ENCODE measurements around the gene TRABD2A.

The TRABD2A gene

GRCh38 chr2:84904717-84905174 lies 23.9 kb upstream of the TRABD2A start:
- no peak for DNase-seq (ENCODE audit: low read depth in 1 of 2, low spot score in 1 of 2)

DNA sequence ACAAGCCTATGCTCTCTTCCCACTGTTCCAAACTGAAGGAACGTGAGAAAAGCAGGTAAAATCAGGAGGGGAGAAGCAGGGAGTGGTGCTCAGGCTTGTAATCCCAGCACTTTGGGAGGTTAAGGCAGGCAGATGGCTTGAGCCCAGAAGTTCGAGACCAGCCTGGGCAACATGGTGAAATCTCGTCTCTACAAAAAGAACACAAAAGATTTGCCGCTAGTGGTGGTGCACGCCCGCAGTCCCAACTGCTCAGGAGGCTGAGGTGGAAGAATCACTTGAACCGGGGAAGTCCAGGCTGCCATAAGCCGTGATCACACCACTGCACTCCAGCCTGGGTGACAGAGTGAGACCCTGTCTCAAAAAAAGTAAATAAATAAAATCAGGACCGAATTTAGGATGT lies 23.3 kb upstream of the TRABD2A start:
- no peak for DNase-seq (ENCODE audit: low read depth in 1 of 2, low spot score in 1 of 2)

DNA sequence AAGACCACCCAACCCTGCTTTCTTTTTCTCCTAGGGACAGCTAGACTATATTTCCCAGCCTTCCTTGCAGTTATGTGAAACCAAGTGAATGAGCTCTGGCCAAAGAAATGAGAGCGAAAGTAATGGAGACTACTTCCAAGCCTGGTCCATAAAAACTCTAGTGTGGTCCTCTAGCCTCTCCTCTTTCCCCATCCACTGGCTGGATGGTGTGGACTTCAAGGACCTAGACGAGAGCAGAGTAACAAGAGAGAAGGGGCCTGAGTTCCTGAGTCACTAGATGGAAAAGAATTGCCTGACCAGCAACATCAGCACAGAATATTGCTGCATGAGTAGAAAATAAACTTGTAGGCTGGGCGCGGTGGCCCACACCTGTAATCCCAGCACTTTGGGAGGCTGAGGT lies 21.6 kb upstream of the TRABD2A start:
- DNase-seq (ENCODE audit: low read depth in 1 of 2, low spot score in 1 of 2): no peak

GRCh38 chr2:84901593-84902120 lies 20.8 kb upstream of the TRABD2A start:
- DNase-seq (ENCODE audit: low read depth in 1 of 2, low spot score in 1 of 2): no peak

GRCh38 chr2:84900971-84901370 lies 20.1 kb upstream of the TRABD2A start:
- DNase-seq (ENCODE audit: low read depth in 1 of 2, low spot score in 1 of 2): no peak

DNA sequence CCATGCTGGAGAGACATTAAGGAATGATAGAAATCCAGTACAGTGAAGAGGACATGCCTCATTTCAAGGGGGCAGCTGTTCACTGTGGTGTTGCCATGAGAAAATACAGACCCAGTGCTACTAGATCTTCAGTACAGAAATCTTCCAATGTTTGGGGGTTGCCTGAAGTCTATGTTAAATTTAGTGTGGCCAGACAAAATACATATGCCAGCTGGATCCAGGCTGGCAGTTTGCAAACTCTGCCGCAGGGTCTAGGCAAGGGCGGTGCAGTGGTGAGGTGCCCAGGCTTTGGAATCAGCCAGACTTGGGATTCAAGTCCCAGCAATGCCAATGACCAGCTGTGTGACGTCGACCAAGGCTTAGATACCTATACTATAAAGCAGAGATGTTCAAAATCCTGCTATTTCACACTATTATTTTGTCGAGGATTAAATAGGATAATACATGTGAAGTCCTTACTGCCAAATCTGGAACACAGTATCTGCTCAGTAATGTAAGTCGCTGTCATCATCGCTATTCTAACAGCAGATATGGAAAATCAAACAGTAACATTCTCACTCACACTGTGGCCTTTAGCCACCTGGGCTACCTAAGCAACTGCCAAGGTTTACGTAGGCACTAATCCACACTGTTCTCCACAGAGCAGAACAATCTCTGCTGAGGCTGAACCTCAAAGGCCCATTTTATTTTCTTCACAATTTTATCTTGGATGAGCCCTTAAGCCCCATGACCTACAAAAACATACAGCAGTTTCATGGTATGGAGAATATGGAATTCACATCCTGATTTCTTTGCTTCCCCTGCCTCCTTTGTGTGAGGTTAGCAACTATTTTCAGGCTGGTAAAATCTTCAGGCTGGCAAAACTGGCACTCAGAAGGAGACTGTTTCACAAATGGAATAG lies 18.7 kb upstream of the TRABD2A start:
- no peak for DNase-seq (ENCODE audit: low read depth in 1 of 2, low spot score in 1 of 2)

GRCh38 chr2:84897773-84898172 lies 16.9 kb upstream of the TRABD2A start:
- DNase-seq (ENCODE audit: low read depth in 1 of 2, low spot score in 1 of 2): no peak

- no peak for DNase-seq (ENCODE audit: low read depth in 1 of 2, low spot score in 1 of 2)
These were observed 15.7 kb upstream of the TRABD2A start for GRCh38 chr2:84896567-84896966.

GRCh38 chr2:84894758-84895520 lies 14.1 kb upstream of the TRABD2A start:
- DNase-seq (ENCODE audit: low read depth in 1 of 2, low spot score in 1 of 2): no peak

GRCh38 chr2:84894131-84894586 lies 13.3 kb upstream of the TRABD2A start:
- DNase-seq (ENCODE audit: low read depth in 1 of 2, low spot score in 1 of 2): no peak

DNA sequence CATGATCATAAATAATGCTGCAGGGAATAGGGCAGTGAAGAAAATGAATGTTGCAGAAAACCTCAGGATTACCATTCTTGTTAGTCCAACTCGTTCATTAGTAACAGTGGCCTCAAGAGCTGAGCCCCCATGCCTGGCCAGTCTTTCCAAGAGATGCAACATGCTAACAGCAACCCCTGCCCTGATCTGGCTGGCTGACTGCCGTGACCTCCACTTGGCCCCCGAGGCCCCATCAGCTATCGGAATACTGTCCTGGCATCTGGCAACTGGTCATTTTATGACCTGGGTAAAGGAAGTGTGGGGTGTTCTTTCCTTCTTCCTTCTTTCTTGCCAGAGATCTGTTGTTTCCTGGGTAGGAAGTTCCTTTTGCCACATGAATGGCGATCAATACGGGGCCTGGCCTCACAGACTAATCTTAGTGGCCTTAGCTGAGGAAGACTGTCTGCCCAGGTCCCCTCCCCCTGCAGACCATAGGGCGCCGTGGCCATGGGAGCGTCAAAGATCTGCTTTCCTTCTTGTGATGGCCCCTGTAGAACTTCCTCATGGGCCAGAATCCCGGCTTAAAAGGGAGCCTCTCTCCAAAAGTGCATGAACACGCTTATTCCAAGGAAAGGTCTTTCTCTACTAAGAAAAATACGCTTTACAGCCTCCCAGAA lies 10.6 kb upstream of the TRABD2A start:
- DNase-seq (ENCODE audit: low read depth in 1 of 2, low spot score in 1 of 2): no peak

GRCh38 chr2:84889332-84889731 lies 8.4 kb upstream of the TRABD2A start:
- no peak for DNase-seq (ENCODE audit: low read depth in 1 of 2, low spot score in 1 of 2)

- peak in 1 of 2 donors; percentile 39 for DNase-seq (ENCODE audit: low read depth in 1 of 2, low spot score in 1 of 2)
These were observed 7.8 kb upstream of the TRABD2A start for GRCh38 chr2:84888401-84889276.

DNA sequence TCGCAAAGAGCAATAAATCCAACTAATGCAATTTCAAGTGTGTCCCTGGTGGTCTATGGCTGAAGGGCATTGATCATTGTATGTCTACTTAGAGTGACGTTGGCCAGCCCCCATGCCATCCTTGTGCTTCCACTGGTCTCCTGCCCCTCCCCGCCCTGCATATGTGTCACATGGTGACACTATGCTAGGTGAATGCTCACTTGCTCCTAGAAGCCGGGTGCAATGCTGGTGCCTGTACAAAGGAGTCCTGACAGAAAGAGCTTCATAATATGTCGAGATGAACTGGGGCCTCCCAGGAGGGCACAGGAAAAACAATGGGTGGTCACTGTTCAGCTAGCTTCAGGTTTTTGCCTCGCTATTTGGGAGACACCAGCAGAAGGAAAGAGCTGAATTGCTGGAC lies 5.9 kb upstream of the TRABD2A start:
- no peak for DNase-seq (ENCODE audit: low read depth in 1 of 2, low spot score in 1 of 2)

DNA sequence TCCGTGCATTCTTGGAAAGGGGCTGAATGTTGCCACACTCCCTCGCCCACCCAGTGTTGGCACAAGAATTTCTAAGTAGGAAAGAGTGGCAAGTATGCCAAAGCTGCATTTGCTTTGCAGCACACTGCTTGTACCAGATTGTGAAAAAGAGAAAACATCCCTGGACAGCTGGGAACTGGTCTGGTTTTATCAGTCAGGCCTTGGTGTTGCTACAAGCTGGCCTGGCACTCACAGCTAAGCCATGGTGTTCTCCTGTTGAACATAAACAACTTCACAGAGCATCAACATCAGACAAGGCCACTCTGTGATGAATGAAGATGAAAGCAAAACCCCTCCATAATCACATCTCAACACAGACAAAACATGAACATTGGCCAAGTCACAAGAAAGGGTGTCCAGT lies 4.2 kb upstream of the TRABD2A start:
- no peak for DNase-seq (ENCODE audit: low read depth in 1 of 2, low spot score in 1 of 2)

- DNase-seq (ENCODE audit: low read depth in 1 of 2, low spot score in 1 of 2): no peak
These were observed 3.6 kb upstream of the TRABD2A start for GRCh38 chr2:84884449-84884848.

DNA sequence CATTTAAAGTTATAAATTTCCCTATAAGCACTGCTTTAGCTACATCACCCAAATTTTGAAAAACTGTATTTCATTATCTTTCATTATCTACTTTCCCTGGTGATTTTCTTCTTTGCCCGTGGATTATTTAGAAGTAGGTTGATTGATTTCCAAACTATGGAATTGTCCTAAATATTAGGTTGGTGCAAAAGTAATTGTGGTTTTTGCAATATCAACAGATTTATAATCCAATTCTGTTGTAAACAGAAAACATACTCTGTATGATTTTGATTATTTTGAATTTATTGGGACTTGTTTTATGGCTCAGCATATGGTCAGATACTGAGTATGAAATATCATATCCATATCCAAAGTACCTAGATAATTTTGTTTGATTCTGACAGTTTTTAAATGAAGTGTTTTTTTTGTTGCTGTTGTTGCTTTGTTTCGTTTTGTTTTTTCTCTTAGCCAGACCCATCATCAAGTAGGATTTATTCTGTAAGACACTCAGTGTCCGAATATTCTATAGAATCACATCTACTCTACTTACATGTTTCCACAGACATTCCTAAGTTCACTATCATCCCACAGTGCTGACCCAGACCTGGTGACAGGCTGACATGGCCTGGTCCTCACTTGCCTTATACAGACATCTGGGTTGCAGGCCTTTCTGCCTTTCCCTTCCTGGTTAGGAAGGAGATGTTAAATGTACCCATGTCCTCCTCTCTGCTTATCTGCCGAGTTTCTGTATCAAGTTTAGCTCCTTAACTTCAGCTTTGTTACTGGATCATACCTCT lies 2.1 kb upstream of the TRABD2A start:
- DNase-seq (ENCODE audit: low read depth in 1 of 2, low spot score in 1 of 2): no peak

DNA sequence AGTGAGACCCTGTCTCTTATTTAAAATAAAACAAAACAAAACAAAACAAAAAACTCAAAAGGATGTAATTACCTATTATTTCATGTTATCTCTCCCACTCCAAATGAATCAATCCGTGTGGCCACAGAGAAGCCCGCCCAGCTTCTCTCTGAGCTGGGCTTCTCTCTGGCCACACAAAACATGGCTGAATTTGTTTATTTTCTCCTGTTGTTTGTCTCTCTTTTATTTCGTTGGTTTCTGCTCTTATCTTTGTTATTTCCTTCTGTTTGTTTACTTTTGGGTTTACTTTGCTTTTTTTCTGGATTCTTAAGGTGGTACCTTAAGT lies 1.5 kb upstream of the TRABD2A start:
- DNase-seq (ENCODE audit: low read depth in 1 of 2, low spot score in 1 of 2): no peak

DNA sequence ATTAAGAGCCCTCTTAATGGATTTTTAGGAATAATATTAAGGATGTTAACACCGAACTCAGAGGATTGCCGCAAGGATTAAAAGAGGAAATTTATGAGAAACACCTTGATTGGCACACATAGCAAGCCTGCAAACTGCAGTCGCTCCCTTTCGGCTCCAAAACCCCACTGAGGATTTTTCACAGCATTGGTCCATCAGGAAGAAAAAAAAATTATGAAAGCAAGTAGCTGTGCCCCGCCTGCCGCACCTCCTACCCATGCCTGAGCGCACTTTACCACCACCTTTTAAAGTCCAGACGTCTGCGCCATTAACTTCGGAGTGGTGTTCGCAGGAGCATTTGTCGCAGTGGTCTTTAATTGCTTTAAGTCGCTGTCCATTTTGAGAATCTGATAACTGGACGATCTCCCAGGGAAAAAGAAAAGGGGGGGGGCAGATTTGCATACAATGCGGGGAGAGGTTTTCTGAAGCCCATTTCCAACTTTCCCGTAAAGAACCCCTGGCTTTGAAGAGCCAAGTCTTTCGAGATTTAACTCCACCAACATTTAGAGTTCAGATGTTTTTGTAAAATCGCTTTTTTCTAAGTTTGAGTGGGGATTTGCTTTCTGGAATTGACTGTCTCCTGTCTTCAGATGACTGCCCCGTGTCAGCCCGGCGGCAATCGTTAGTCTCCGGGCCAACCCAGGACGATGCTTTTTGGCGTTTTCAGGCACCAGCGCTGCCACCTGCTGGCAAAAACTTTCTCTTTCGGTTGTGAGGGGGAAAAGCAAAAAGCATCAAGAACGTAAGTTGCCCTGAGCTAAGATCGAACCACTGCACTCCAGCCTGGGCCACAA lies 913 bp upstream of the TRABD2A start:
- peak; percentile 73 to 85 for DNase-seq (ENCODE audit: low read depth in 1 of 2, low spot score in 1 of 2)
